Daoy (cell line): Measurements from ENCODE around the gene CDK6. TPM values are rescaled to one million over a fixed set of nuclear protein-coding genes. Genes with fewer than 3 reads are reported as not detected.
A peak's percentile ranks its signal among the peaks of the same experiment; 100 is the strongest.

Source experiments
- DNase-seq: peaks from one replicate; pipeline ENCODE4 v3.0.0-alpha.2; 2015; ENCODE audit warnings: low read depth
- total RNA-seq: library from RNA; depleted of rRNA; stranded (reverse); fragments of >200 nt; shearing (Covaris generic); gene quantifications from 2 replicates; pipeline ENCODE4 v1.2.3, GENCODE V29; 2014

CDK6 gene
- total RNA-seq, 1 experiment from 2014 or later = 92.9 TPM

- no peak for DNase-seq
These were observed 189.3 kb downstream of the CDK6 start for GRCh38 chr7:92647011-92647625.

- DNase-seq = peak; percentile 42
These were observed 191.0 kb downstream of the CDK6 start for GRCh38 chr7:92645114-92646061.

- no peak for DNase-seq
These were observed 191.8 kb downstream of the CDK6 start for GRCh38 chr7:92644406-92645113.

- DNase-seq = no peak
These were observed 192.6 kb downstream of the CDK6 start for GRCh38 chr7:92643821-92644220.

- DNase-seq = peak; percentile 88
These were observed 194.4 kb downstream of the CDK6 start for GRCh38 chr7:92641921-92642511.

- no peak for DNase-seq
These were observed 196.4 kb downstream of the CDK6 start for GRCh38 chr7:92639966-92640365.

- DNase-seq = peak; percentile 48
These were observed 197.0 kb downstream of the CDK6 start for GRCh38 chr7:92639213-92639896.

- DNase-seq = no peak
These were observed 200.3 kb downstream of the CDK6 start for GRCh38 chr7:92636018-92636560.

- no peak for DNase-seq
These were observed 200.8 kb downstream of the CDK6 start for GRCh38 chr7:92635538-92635937.

- DNase-seq = peak; percentile 78
These were observed 201.4 kb downstream of the CDK6 start for GRCh38 chr7:92634924-92635519.

- no peak for DNase-seq
These were observed 202.2 kb downstream of the CDK6 start for GRCh38 chr7:92634205-92634604.

GRCh38 chr7:92633211-92633906 lies 203.0 kb downstream of the CDK6 start:
- DNase-seq = peak; percentile 91

- no peak for DNase-seq
These were observed 203.6 kb downstream of the CDK6 start for GRCh38 chr7:92632791-92633190.

GRCh38 chr7:92631850-92632487 lies 204.4 kb downstream of the CDK6 start:
- no peak for DNase-seq

- no peak for DNase-seq
These were observed 205.1 kb downstream of the CDK6 start for GRCh38 chr7:92631067-92631849.

- DNase-seq = no peak
These were observed 206.6 kb downstream of the CDK6 start for GRCh38 chr7:92629779-92630178.

- DNase-seq = no peak
These were observed 208.4 kb downstream of the CDK6 start for GRCh38 chr7:92627956-92628355.

- no peak for DNase-seq
These were observed 210.0 kb downstream of the CDK6 start for GRCh38 chr7:92626281-92626809.

GRCh38 chr7:92625617-92626016 lies 210.8 kb downstream of the CDK6 start:
- DNase-seq = no peak
